NCI-H146 (cell line): ENCODE results near the gene ITPRID2.
"Not testable (repeated sequence)": the region's sequence is repeated elsewhere in the genome, so short reads cannot be mapped to it uniquely, and the experiment has no call there.

Source experiments
- DNase-seq: peaks from one replicate; lab custom pipeline; 2025; lab: John Stamatoyannopoulos, UW

The ITPRID2 gene

DNA sequence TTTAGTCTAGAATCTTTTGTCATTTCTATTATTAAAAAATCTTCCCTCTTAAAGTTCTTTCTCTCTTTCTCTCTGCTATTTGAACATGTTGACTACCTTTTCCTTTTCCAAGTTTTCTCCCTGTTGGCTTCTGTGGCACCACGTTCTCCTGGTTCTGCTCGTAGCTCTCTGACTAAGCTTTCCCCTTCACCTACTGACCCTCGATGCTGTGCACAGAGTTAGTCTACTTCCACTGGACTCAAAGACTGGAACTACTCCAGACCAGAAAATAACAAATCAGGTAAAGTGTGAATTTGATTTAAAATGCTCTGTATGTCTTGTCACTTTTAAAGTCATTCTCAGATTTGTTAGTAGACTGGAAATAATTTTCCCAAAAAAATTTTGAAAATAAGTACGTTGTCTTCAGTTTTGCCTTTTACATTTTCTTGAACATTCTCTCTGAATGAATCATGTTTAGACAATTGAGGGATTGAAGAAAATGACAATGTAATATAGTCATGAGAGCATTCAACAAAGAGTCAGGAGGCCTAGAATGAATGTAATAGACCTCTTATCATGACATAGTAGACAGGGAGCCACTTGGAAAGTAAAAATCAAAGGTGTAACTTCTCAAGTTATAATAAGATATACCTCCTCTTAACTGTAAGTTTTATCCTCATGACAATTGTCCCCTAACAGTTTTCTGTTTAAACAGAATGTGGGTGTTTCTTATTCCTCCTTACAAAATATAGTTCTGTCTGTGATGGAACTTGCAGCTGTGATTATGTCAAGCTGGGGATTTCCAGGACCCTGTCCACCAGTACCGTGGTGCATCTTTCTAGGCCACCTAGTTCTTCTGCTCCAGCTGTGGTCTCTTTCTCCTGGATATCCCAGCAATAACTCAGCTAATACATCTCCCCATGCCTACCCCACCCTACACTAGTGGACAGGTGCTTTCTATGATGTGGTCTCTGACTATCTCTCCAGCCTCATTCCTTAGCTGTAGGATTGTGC lies 25.5 kb downstream of the ITPRID2 start:
- no peak for DNase-seq

DNA sequence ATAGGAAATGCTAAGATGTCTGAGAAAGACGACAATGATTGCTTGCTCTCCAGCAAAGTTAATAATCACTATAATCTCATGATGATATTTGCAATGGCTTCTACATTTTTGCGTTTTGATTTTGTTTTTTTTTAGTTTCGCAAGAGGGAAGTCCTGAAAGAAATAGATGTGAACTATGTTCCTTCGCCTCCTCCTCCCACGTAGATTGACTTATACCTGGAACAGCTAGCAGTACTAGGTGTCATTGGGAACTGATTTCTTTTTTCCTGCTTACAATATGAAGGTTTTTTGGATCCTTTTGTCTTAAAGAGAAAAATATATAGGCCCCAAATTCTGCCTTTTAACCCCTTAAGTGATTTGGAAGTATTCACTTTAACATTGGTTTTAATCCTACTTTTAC lies 26.7 kb downstream of the ITPRID2 start:
- DNase-seq: no peak

DNA sequence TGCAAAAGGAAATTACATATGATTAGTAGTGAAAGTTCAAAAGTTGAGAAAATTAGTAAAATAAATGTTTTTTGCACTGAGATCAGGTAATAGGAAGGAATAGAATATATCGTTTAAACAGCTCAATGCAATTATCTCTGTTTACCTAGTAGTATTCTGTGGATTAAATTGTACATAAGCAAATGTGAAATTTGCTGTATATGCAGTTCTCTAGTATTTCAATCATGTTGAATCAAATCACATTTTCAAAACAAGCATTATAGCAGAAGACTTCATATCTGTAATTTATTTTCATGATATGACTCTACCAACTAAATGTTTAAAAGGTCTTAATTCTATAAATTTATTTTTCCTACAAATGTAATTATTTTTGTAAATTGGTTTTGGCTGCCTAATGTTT lies 31.6 kb downstream of the ITPRID2 start:
- DNase-seq: no peak

DNA sequence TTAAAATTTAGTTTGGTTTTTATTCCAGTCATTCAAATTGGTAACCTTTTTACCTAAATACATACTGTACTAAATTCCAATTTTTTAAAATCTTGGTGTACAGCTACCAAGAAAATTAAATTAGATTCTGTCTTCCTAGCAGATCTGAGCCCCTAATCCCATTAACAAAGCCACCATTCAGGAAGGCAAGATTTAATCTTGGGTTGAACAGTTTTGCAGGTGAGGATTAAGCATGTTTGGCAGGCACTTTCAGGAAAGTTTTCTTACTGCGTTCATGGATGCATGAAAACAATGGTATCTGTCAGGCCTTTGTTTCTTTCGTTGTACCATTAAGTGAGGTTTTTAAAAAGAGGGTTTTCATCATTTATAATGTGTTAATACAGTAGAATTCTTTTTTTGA lies 32.8 kb downstream of the ITPRID2 start:
- DNase-seq: no peak

DNA sequence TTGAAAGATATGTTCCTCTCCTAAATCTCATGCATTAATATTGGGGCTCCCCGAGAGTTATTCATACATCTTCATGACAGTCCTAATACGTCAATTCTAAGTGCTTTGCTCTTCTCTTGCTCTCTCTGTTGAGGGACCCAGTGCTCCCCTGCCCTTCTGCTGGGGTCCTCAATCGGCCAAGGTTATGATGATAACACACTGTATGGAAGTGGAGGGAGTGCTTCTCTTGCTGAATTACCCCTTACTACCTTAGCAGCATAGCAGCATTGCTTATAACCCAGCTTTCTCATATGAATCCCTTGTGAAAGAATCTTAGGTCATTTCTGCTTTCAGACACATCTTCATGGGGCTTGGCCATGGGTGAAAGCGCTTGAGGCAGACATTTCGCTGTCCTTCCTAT lies 43.2 kb downstream of the ITPRID2 start:
- no peak for DNase-seq

DNA sequence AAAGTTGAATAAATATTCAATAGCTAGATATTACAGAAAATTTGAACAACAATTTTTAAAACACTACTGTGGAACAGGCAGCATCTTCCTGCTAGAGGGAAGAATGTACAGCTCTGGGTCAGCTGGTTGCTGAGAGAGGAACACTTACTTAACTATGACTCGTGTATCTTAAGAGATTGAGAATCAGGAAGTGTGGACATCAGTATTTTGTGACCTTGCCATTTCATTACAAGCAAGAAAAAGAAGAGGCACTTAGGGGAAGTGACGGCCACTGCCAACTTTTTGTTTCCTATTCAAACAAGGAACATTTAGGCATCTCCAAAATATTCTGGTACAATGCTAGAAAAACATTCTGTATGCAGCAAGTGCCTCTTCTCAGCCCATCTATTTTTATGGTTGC lies 45.9 kb downstream of the ITPRID2 start:
- DNase-seq: no peak

DNA sequence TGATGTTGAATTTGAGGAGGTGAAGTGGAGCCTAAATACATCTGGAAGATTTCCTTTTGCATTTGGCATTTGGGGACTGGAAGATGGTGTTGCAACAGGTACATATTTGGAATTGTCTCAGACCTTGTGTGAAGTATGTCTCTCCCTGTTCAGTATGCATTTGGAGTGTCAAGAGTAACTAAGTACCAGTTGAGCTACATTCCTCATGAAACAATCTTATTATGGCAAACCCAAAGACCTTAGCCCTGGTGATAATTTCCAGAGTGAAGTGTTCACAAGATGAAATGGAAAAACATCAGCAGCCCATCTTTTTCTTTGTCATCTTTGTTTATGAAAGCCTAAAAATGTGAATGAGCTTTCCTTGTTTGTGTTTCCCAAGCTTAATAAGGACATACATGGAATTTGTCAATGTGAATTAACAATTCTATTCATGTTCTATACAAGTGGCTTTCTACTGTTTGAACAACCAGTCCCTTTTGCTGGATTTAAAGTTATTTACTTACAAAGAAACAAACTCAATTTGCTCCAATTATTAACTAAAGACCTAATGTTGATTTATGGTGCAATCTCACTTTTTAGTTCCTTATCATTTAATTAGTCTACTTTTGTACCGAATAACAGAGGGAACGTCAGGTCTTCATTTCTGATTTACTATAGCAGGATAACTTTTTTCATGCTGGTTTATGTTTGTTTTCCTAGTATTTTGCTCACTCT lies 52.0 kb downstream of the ITPRID2 start:
- DNase-seq: peak; percentile 31

DNA sequence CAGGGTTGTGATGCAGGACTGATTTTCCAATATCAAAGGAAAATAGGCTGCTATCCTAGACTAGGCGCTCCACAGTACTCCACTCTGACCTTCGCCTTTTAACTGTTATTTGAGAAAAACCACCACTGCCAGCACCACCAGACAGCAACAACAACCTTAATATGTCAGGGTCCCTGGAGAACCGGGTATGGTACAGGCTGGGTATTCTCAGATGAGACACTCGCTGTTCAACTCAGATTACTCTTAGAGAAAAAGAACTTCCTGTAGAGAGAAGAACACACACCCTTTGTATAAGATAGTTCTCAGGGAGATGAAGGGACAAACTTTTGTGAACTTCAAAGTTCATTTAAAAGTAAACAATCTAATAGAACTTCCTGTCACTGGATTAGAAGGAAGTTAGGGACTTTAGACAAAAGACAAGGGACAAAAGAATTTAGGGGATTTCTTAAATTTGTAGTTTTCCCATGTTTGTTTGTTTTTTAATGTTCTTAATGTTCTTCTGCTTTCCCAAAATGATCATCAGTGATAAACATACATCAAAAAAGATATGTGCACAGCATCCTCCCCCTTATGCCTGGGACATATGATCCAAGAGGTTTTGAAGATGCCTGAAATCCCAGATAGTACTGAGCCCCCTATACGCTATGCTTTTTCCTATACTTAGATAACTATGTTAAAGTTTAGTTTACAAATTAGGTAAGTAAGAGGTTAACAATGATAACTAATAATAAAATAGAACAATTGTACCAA lies 52.8 kb downstream of the ITPRID2 start:
- no peak for DNase-seq

DNA sequence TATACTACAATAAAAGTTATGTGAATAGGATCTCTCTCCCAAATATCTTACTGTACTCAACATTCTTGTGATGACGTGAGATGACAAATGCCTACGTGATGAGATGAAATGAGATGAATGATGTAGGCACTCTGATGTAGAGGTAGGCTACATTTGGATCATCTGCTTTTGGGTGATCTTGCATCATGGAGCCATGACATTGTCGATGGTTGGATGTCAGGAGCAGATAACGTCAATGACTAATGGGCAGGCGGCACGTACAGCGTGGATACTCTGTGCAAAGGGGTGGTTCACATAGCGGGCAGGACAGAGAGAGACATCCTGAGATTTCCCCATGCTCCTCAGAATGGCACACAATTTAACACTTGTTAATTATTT lies 53.4 kb downstream of the ITPRID2 start:
- no peak for DNase-seq

DNA sequence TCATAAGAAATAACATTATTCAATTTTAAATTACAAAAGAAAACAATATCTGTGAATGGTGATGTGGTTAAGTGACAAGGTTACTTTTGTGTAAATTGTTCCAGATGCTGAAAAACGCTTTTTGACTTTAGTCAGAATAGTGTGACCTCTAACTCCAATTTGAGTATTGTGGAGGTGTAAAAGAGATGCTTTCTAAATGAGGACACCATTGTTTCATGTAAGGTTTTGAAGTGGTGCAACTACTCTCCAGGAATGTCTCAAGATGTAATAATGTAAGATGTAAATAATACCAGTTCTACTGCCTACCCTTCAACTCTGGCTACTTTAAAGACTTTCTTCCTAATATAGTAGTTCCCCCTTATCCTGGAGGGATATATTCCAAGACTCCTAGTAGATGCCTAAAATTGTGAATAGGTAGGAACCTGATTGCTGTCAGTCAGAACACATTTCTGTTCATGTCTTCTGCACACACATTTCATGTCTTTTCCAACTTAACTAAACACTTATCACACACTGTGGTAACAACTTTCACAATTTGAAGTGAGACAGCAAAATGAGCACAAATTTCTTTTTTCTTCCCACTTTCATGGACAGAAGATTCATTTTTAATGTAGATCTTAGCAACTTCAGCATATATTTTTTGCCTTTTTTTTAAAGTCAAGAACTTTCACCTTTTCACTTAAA lies 55.1 kb downstream of the ITPRID2 start:
- DNase-seq: no peak

DNA sequence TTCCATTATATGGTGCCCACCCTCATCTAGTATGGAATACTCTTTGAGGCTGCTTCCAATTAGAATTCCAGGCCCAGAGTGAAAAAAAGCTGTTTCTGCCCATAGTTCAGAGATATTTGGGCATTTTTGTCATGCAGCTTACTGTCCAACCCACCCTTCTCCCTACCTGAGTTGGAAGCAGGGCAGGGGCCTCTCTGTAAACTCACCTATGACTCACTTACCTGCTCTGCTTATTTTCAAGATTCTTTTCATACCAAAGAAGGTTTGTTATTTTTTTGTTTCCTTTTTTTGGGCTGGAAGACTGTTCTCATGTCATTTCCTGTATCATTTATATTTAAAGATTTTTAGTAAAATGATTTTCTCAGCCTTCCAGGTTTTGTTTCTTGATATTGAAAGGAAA lies 55.7 kb downstream of the ITPRID2 start:
- no peak for DNase-seq

DNA sequence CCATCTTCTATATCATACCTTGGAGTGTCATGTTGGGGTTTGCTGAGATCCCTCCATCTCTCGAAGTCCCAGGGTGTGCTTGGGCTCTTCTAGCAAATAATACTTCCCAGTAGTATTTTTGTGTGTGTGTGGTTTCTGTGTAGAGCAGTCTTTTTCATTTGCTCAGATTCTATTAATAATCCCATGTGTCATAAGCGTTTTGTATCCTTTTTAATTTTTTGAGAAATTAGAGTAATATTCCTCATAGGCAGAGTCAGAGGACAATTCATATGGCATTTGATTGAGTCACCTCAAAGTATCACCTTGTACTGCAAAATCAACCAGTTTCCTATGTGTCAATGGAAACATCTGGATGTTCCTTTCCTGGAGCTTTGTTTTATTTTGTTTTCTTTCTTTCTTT lies 56.7 kb downstream of the ITPRID2 start:
- no peak for DNase-seq

DNA sequence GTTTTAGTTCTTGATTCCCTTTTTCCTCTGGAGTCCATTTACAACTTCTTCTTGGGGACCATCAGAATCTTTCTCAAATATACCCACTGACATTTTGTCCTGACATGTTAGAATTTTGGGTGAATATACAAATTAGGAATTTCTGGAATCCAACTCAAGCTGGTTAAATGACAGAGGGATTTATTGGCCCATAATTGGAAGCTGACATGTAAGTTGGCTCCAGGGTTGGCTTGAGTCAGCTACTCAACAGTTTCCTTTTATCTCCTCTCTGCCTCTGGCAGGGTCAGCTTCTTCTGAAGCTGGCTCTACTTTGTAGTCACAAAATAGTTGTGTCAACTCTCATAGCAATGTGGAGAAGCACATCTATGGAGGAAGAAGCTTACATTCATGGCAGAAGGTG lies 57.5 kb downstream of the ITPRID2 start:
- no peak for DNase-seq

DNA sequence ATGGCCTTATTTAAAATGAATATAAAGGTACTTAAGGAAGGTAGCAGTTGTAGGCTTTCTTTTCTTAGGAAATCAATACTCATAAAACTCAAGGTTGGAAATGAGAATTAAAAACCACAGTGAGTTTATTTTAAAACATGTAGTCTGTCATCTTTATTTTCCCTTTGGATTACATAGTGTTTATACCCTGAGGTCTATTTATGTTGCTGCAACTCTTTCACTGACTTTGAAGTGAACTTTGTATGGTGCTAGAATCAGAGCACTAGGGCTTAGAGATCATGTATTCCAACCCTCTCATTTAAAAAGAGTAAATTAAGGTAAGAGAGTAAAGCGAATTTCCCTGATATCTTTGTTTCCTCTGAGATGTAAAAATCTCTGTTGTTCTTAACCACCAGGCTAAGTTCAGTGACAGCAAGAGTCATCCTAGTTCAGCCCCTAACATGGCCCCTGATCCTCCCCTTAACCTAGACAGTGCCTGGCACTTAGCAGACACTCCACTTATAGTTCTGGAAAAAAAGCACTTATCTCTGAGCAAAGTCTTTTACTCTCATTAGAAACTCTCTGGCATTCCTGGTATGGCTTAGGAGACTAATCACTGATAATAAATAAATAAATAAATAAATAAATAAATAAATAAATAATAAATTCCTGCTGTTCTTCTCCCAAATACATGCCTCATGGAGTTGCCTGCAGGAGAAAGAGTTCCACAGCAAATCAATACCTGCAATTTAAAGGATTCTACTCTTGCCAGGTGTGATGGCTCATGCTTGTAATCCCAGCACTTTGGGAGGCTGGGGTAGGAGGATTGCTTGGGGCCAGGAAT lies 61.1 kb downstream of the ITPRID2 start:
- DNase-seq: no peak

DNA sequence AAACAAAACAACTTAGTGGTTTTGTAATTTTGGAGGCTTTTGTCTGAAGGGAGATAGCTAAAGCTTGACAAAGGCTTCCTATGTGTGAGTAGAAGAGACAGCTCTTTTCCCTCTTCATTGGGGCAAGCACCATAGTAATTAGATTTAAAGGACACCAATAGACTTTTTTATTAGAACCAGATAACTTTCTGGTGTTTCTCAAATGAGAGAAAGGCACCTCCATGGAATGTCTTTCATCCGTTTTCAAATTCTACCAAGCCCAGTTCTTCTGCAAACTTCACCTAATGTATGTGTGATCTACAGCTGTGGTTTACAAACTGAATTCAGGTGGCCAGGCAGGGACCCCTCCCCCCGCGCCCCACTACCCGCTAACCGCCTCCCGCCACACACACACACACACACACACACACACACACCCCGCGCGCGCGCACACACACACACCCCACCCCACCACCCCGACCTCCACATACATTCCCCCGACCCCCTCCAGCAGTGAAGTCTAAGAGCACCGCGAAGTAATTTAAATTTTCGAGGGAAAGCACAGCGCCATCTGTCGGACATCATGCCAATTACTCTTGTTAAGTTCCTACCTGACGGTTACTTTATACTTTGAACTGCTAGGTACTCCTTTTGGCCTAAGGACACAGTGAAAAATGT lies 62.5 kb downstream of the ITPRID2 start:
- no peak for DNase-seq

DNA sequence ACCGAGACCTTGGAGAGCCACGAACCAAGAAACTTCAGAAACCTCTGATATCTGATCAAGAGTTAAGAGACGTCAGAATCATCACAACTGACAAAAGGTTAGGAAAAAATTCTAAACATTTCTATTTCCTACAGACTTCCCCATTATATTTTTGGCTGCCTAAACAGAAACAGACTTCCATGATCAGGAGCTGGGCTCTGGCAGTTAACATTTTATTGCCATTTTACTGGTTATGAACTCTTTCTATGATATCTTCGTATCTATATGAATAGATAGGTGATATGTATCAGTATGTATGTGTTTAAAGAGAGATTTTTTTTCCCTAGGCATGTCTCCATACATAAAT lies 63.0 kb downstream of the ITPRID2 start:
- no peak for DNase-seq

DNA sequence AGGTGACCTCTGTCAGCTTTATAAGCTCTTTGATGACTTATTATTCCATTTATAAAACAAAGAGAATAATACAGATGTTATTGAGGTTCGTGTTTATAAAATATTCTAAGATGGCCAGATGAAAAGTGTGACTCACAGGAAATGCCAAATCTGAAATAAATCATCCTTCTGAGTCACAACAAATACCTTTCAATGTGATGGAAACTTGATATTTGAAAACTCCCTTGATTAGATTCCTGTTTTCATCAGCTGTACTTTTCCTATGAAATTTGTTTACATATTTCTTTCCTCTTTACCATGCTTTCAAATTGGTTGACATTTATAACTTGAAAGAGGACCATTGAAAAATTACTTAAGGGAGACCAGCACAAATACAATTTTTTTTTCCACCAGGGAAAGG lies 63.5 kb downstream of the ITPRID2 start:
- no peak for DNase-seq

DNA sequence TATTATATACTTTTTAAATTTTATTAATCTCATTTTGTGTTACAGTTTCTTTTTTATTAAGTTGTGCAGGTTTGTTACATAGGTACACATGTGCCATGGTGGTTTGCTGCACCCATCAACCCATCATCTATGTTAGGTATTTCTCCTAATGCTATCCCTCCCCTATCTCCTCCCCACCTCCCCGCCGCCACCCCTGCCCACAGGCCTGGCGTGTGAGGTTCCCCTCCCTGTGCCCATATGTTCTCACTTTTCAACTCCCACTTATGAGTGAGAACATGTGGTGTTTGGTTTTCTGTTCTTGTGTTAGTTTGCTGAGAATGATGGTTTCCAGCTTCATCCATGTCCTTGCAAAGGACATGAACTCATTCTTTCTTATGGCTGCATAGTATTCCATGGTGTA lies 64.3 kb downstream of the ITPRID2 start:
- not testable (repeated sequence) for DNase-seq

DNA sequence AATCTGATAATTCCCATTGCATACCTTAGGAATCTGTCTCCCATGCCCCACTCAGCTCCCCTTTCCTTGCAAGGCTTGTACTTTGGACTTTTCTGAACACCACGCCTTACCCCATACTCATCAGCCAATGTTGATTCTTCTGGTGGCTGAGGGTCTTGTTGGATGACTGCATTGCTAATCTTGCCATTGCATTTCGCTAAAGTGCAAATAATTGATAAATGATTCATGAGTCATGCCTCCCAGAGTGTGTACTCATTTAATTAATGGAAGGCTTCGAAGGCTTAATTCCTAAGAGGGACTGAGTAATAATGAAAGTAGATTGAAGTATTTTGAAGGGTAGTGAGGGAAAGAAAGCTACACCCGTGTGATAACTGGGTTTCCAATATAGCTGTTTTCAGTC lies 66.1 kb downstream of the ITPRID2 start:
- DNase-seq: no peak

DNA sequence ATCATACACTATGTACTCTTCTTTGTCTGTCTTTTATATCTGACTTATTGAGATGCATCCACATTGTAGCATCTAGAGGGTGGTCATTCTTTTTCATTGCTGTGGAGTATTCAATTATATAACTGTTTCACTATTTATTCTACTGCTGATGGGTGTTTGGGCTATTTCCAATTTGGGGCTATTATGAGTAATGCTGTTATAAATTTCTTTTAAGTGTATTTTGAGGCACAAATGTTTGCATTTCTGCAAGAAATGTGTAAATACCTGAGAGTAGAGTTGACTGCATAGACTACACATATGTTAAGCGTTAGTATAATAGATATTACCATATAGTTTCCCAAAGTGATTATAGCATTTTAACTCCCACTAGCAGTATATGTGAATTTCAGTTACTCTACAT lies 67.2 kb downstream of the ITPRID2 start:
- no peak for DNase-seq

DNA sequence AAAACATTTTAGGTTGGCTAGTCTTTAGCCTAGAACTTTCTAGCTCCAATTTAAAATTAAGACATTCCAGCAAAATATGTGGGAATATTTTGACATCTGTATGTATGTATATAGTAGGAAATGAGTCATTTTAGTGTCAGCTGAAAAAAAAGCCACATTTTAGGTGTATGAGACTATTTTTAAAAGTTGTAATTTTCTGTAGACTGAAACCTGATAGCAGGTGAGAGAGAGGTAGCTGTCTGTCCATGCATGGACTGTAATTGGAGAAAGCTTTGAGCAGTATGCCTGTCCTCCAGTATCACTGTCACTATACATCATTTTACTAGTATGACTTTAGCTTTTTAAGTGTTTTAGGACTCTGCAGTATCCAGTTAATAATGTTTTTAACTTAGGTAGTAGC lies 68.0 kb downstream of the ITPRID2 start:
- peak; percentile 19 for DNase-seq
